Measurements from ENCODE around the gene ARPC3.
"Not testable (repeated sequence)": the region's sequence is repeated elsewhere in the genome, so short reads cannot be mapped to it uniquely, and the experiment has no call there.

GRCh38 chr12:110405126-110405662 is 44.9 kb downstream of the ARPC3 start:
- not testable (repeated sequence) for TF ChIP-seq CTCF (IDR thresholded peaks at IDR 0.05; ENCODE audit: low read length); EZH2 (IDR thresholded peaks at IDR 0.05; ENCODE audit: borderline replicate concordance, low read length)

Measured in OCI-LY1 (cell line).